ENCODE data around the gene ETV6.

ETV6 gene

DNA sequence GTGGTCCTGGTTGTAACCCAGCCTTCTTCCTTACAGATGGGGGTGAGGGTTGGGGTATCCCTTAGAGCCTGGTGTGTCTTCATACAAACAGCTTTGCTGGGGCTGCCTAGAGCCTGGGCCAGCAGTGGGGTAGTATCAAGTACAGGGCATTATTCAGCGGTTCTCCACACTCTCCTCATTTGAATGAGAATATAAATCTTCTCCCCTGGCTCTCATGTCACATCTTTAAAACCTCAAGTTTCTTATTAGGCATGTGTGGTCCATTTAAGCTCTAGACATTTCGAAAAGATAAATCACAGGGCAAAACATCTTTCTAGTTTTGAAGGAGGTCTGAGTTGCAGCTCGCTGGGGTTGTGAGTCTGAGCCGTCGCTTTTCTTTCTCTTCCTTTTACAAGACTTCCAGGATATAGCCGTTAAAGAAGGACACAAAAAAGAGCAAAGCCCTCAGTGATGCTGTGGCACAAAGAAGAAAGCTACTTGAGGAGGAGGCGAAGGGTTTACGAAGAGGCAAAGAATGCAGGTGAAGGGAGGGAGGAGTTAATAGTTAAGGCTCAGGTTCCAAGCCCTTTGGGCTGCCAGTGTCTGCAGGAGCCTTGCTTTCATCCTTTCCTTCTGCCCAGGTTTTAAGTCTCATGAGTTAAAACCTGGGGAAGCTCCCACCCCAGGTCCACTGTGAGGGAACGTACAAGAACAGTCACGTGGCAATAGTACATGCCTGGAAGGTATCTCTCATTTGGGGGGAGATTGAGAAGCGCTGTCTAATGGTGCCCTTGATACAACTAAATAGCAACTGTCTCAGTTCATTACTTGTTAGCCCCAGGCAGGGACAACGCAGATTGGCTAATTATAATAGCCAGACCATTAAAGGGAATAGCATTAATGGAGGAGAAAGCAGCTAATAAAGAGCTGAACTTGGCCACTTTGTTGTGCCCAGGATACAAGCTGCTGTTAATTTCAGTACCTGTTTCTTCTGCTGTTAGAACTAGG is 94.2 kb downstream of the ETV6 start:
- DNase-seq (ENCODE audit: low spot score), result no peak

DNA sequence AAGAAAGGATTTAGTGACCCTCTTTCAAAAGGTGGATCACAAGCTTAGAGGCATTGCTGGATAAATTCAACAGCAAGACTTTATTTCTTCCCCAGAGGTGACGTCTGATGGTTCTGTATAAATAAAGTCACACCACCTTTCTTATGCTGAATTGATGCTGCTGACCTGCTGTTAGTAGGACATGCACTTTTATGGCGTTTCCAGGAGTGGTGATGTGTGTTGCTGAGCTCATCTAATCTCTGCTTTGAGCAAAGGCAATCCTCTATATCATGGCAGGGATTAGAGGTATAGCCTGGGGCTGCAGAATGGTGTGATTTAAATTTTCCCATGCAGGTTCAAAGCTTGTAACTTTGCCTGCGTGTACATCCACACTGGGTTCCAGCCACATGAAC is 94.9 kb downstream of the ETV6 start:
- DNase-seq (ENCODE audit: low spot score), result no peak

GRCh38 chr12:11745113-11745512 is 95.6 kb downstream of the ETV6 start:
- DNase-seq (ENCODE audit: low spot score), result no peak

DNA sequence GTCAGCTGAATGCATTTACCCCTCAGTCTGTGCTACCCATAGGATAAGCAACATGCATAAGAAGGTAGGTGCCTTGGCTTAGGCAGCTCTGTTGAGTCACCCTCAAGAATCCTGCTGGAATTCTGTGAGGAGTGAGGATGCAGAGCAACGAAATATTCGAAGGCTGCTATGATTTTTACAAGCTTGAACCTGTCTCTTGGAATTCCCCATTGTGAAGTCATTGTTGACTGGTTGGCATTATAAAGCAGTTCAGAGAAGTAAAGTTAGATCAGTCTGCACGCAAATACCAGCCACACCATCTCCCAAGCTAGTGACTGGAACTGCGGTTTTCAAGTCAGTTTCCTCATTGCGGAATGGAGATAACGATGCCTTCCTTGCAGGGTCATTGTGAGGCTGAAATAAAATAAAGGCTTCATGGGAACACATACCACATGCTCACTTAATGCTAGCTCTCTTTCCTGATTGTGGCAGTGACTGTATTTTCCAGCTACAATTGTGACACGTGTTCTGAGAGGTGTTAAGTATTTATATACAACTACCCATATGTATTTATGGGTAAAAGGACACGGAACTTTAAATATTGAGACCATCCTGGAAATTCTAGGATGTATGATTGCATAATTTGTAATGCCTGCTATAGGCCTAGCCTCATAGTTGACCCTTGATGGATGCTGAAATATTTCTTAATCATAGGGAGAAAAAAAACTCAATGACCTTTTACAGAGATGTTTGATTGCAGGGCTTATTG is 96.7 kb downstream of the ETV6 start:
- DNase-seq (ENCODE audit: low spot score), result no peak

GRCh38 chr12:11746940-11747716 is 97.7 kb downstream of the ETV6 start:
- DNase-seq (ENCODE audit: low spot score), result no peak

GRCh38 chr12:11747969-11748368 is 98.5 kb downstream of the ETV6 start:
- no peak for DNase-seq (ENCODE audit: low spot score)

DNA sequence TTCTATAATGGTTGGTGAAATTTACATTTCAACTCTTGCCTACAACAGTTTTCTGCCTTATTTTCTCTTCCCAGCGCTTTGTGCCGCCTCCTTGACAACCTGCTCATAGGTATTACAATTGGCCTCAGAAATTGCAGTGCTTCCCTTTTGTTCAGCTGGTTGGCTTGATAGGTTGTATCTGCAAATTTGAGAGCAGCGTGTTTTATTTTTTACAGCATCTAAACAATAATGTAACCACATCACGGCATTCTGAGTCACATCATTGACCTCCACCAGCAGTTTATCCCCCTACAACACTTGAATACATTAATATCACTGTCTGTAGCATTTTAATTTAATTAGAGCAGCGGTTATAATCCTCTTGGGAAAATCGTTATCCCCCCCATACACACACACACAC is 99.4 kb downstream of the ETV6 start:
- no peak for DNase-seq (ENCODE audit: low spot score)

DNA sequence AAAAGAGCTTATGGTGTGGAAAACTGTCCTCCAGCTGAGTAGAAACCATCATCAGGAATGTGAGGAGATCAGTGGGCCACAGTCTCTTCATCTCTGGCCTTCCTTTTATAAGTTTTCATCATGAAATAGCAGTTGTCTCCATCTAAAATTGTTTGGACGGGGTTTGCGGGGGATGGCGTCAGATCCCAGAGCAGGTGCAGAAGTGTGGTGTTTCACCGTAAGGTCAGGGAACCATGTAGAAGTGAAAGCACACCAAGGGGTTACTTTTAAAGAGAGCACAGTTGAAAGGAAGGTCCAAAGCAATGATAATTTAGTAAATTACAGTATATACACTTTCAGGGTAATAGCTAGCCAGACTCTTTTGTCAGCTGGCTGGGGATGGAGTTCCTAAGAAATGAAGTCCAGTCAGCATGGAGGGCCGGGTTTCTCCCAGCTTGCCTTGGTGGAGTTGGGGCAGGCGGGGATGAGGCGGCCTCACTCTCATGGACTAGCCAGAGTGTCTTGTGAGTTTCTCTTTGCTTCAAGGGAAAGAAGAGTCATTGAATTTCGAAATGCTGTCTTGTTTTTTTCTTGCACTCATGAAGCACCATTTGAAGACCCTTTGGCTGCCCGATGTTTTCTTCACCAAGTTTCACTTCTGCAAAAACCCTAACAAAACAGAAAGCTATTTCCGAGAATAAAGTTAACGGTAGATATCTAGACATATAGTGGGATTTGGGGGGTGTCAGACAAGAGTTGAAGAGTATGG is 100.6 kb downstream of the ETV6 start:
- DNase-seq (ENCODE audit: low spot score), result no peak

- DNase-seq (ENCODE audit: low spot score), result no peak
Observed at GRCh38 chr12:11752403-11753149, 103.1 kb downstream of the ETV6 start.

- no peak for DNase-seq (ENCODE audit: low spot score)
Observed at GRCh38 chr12:11753150-11753499, 103.7 kb downstream of the ETV6 start.

- no peak for DNase-seq (ENCODE audit: low spot score)
Observed at GRCh38 chr12:11753826-11754225, 104.4 kb downstream of the ETV6 start.

DNA sequence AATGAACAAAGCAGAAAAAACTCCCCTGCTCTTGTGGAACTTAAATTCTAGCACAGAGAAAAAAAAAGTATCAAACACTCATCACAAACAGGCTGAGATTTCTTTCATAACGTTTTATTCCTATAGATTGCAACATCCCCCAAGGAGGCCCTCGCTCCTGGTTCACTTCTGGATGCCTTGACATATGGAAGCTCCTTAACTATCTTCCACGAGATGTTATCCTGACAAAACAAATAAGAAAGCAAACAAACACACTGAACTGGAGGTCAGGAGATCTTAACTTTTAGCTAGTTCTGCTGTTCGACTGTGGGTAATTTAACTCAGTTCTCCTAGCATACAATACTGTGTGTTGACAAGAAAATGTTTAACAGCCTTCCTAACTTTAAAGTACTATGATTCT is 104.8 kb downstream of the ETV6 start:
- DNase-seq (ENCODE audit: low spot score), result no peak

DNA sequence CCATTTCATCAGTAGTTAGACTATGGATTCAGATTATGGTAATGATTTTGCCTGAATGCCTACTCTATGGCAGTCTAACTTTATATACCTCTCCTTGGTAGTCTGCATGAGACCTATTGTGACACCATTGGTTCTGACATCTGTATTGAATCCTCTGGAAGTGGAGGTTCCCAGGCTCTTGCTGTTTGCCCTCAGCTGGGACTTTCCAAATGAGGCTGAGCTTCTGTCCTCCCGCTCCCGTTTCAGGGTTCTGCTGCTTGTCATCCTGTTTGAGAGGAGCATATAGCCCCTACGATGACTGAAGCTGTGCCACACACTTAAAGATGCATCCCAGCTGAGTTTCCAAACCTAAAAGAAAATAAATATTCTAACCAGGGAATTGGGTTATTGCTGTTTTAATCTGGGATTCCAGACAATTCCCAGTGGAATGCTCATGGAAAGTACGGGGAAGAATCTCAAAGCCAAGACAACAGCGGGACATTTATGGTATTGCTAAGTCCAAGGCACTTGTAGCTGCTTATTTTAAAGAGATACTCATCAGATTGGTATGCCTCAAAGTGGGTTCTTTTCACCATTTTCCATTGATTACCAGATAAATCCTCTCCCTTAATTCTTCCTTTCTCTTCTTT is 105.9 kb downstream of the ETV6 start:
- DNase-seq (ENCODE audit: low spot score), result no peak

GRCh38 chr12:11756022-11756421 is 106.5 kb downstream of the ETV6 start:
- no peak for DNase-seq (ENCODE audit: low spot score)

DNA sequence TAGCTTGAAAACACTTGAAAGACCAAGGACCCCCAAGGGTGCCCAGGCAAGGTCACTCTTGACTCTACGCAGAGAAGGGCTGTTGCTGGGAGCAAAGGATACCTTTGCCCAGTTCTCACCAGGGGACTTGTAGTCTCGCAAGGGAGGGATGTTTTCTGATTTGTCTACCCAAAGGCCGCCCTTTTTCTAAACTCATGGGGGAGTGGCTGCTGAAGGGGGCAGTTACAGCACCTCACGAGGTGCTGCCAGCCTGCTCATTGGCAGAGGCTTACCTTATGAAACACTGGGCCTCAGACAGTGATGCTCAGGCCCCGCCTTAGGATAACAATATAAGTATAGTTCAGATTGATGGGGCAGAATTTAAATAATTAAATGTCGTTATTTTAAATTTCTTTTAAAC is 107.0 kb downstream of the ETV6 start:
- no peak for DNase-seq (ENCODE audit: low spot score)

DNA sequence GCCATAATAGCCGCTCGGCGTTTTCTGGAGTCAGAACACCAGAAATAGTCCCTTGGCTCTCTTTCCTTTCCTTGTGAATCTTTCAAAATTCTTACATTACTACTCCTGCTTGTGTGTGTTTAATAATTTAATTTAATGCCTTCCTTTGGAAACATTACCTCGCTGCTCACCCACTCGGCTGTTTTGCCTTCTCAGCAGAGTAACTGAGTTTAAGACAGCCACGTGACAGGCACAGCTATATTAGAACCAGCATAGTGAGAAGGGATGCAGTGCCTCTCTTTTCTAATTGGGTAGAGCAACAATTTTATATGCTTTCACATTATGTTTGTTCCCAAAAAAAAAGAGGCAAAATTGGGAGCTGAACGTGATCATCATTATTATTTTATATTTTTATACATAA is 107.6 kb downstream of the ETV6 start:
- no peak for DNase-seq (ENCODE audit: low spot score)

DNA sequence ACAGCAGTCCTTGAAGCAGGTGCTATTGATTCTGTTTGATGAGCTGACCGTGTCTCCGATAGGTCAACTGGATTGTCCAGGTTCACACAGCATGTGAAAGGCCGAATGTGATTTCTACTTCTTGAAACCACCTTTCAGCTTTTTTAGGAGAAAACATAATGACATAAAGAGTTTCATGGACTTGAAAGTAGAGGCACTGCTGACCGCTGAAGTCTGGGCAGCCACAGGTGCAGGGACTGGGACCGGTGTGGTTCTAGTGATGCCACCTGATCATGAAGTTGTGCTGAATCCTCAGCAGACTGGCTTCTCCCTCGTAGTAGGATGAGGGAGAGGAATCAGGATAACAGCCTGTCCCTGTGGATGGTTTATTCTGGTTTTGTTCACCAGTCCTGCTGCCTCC is 108.1 kb downstream of the ETV6 start:
- DNase-seq (ENCODE audit: low spot score), result no peak

- no peak for DNase-seq (ENCODE audit: low spot score)
Observed at GRCh38 chr12:11758087-11758486, 108.6 kb downstream of the ETV6 start.

DNA sequence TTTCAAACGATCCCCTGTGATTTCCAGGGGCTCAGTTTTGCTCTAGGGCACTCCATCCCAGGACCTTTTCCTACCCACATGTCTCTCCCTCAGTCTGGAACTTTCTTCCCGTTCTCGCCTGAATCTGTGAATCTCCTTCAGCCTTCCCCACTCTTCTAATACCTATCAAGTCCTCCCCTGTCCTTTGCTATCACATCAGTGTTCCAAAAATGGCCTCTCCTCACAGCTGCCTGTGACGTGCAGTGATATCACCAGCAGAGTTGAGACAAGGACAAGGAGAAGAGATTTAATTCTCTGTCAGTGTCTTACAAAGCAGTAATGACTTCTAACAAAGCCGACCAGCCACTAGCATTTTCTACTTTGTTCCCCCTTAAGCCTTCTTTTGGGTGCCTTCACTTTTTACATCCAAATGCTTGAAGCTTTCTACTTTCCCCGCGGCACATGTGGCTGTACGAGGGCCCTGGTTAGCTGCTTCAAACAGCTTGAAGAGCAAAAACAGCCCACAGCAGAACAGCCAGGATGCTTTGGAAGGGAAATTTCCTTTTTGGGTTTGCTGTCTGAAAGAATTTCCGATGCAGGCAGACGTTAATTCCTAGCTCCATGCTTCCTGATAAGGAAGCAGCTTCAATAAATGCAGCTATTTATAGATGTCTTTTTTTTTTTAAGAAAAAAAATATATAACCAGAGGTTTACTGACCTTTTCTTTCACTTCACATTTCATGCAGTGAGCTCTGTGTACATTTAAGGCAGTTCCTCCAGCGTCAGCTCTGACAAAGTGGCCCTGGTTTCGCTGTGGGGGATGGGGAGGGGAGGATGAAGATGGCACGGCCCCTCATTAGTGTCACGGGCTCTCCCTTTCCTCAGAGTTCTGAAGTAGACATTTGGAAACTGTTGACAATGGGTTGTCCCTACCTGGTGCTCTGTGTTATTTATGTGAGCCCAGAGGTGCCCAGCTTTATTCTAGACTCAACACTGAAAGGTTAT is 109.3 kb downstream of the ETV6 start:
- no peak for DNase-seq (ENCODE audit: low spot score)

Data from putamen (tissue), 1 donor.